ENCODE data around the gene TMEM63A.
"Not testable (repeated sequence)": the region's sequence is repeated elsewhere in the genome, so short reads cannot be mapped to it uniquely, and the experiment has no call there.

TMEM63A gene

GRCh38 chr1:225811622-225812487, 70.3 kb downstream of the TMEM63A start:
- no peak for DNase-seq (ENCODE audit: extremely low read depth, insufficient read length)
- peak; percentile 4 for TF ChIP-seq CTCF (IDR thresholded peaks at IDR 0.05; ENCODE audit: insufficient read depth, low read length, poor library complexity, severe bottlenecking)
- no peak overlapping the region for H3K4me3 ChIP-seq (replicated peaks; ENCODE audit: low read depth, low read length)
- H3K27me3 ChIP-seq (replicated peaks; ENCODE audit: control insufficient read depth, insufficient read depth, low read length) = no peaks in the 10 kb centered on the region
- H3K36me3 ChIP-seq (ENCODE audit: control insufficient read depth, insufficient read depth, low read length) = no peaks in the 10 kb centered on the region

- not testable (repeated sequence) for H3K36me3 ChIP-seq (ENCODE audit: control insufficient read depth, insufficient read depth, low read length); DNase-seq (ENCODE audit: extremely low read depth, insufficient read length); H3K27me3 ChIP-seq (replicated peaks; ENCODE audit: control insufficient read depth, insufficient read depth, low read length)
- H3K4me3 ChIP-seq (replicated peaks; ENCODE audit: low read depth, low read length) = peak overlapping the region; percentile 73
Observed at GRCh38 chr1:225810579-225811538, 71.3 kb downstream of the TMEM63A start.

GRCh38 chr1:225809842-225810578, 72.2 kb downstream of the TMEM63A start, which contains the start of gene EPHX1:
Gene EPHX1 (plus strand): TSS chr1:225810124. CDS start chr1:225828730, 18,606 bp downstream.
- Histone ChIP-seq H3K4me3 (replicated peaks; ENCODE audit: low read depth, low read length) (peak within 1 kb of the TSS; percentile 73), H3K36me3 (ENCODE audit: control insufficient read depth, insufficient read depth, low read length) (no peaks in the 10 kb centered on the region), H3K27me3 (replicated peaks; ENCODE audit: control insufficient read depth, insufficient read depth, low read length) (no peaks in the 10 kb centered on the region)
- TF ChIP-seq CTCF (IDR thresholded peaks at IDR 0.05; ENCODE audit: insufficient read depth, low read length, poor library complexity, severe bottlenecking) = peak; percentile 29
- DNase-seq (ENCODE audit: extremely low read depth, insufficient read length) = peak; percentile 79

GRCh38 chr1:225808136-225808535, 74.0 kb downstream of the TMEM63A start:
- TF ChIP-seq CTCF (IDR thresholded peaks at IDR 0.05; ENCODE audit: insufficient read depth, low read length, poor library complexity, severe bottlenecking) = no peak
- no peak for DNase-seq (ENCODE audit: extremely low read depth, insufficient read length)
- no peaks in the 10 kb centered on the region for H3K27me3 ChIP-seq (replicated peaks; ENCODE audit: control insufficient read depth, insufficient read depth, low read length)

GRCh38 chr1:225806736-225807135, 75.4 kb downstream of the TMEM63A start:
- not testable (repeated sequence) for H3K36me3 ChIP-seq (ENCODE audit: control insufficient read depth, insufficient read depth, low read length); H3K4me3 ChIP-seq (replicated peaks; ENCODE audit: low read depth, low read length); DNase-seq (ENCODE audit: extremely low read depth, insufficient read length); H3K27me3 ChIP-seq (replicated peaks; ENCODE audit: control insufficient read depth, insufficient read depth, low read length)

More at GRCh38 chr1:225808136-225808535, 74.0 kb downstream of the TMEM63A start:
- H3K4me3 ChIP-seq (replicated peaks; ENCODE audit: low read depth, low read length) = no peak overlapping the region
- H3K36me3 ChIP-seq (ENCODE audit: control insufficient read depth, insufficient read depth, low read length) = no peaks in the 10 kb centered on the region

GRCh38 chr1:225806249-225806648, 75.9 kb downstream of the TMEM63A start:
- Histone ChIP-seq H3K4me3 (replicated peaks; ENCODE audit: low read depth, low read length) (no peak overlapping the region), H3K27me3 (replicated peaks; ENCODE audit: control insufficient read depth, insufficient read depth, low read length) (no peaks in the 10 kb centered on the region), H3K36me3 (ENCODE audit: control insufficient read depth, insufficient read depth, low read length) (no peaks in the 10 kb centered on the region)
- no peak for DNase-seq (ENCODE audit: extremely low read depth, insufficient read length)
- TF ChIP-seq CTCF (IDR thresholded peaks at IDR 0.05; ENCODE audit: insufficient read depth, low read length, poor library complexity, severe bottlenecking) = no peak

- not testable (repeated sequence) for H3K4me3 ChIP-seq (replicated peaks; ENCODE audit: low read depth, low read length); DNase-seq (ENCODE audit: extremely low read depth, insufficient read length); H3K27me3 ChIP-seq (replicated peaks; ENCODE audit: control insufficient read depth, insufficient read depth, low read length); H3K36me3 ChIP-seq (ENCODE audit: control insufficient read depth, insufficient read depth, low read length)
Observed at GRCh38 chr1:225801146-225801545, 81.0 kb downstream of the TMEM63A start.

- not testable (repeated sequence) for H3K4me3 ChIP-seq (replicated peaks; ENCODE audit: low read depth, low read length); H3K27me3 ChIP-seq (replicated peaks; ENCODE audit: control insufficient read depth, insufficient read depth, low read length); DNase-seq (ENCODE audit: extremely low read depth, insufficient read length); H3K36me3 ChIP-seq (ENCODE audit: control insufficient read depth, insufficient read depth, low read length)
Observed at GRCh38 chr1:225796097-225796496, 86.1 kb downstream of the TMEM63A start.

All from GM06990 (cell line).